D721Med (cell line): Measurements from ENCODE around the gene TEPSIN.
A peak's percentile ranks its signal among the peaks of the same experiment; 100 is the strongest.
"Not testable (repeated sequence)": the region's sequence is repeated elsewhere in the genome, so short reads cannot be mapped to it uniquely, and the experiment has no call there.

Experiments used
- DNase-seq: peaks from one replicate; pipeline ENCODE4 v3.0.0; 2011; ENCODE audit warnings: low spot score; ENCODE audit not compliant: insufficient read length
- FAIRE-seq: peaks from 2 replicates; lab custom pipeline; 2011; peaks lifted over from hg19 to GRCh38; lab: Jason Lieb, UNC
- CTCF ChIP-seq: IDR thresholded peaks from 2 replicates; pipeline ENCODE4 v1.5.1; 2012; ENCODE audit warnings: mild to moderate bottlenecking, control low read depth; ENCODE audit not compliant: insufficient read depth; ENCODE audit errors: missing control alignments

Gene TEPSIN

GRCh38 chr17:81231121-81231645 lies 7.7 kb downstream of the TEPSIN start:
- FAIRE-seq, result no peak
- DNase-seq, result no peak
- TF ChIP-seq CTCF, result no peak

- FAIRE-seq (no peak), DNase-seq (peak; percentile 82)
- TF ChIP-seq CTCF, result peak; percentile 33
Observed at GRCh38 chr17:81230043-81230820, 8.6 kb downstream of the TEPSIN start.

GRCh38 chr17:81229666-81229920 lies 9.3 kb downstream of the TEPSIN start:
- DNase-seq (no peak), FAIRE-seq (no peak)
- no peak for TF ChIP-seq CTCF

- DNase-seq (no peak), FAIRE-seq (no peak)
- TF ChIP-seq CTCF, result no peak
Observed at GRCh38 chr17:81228834-81229665, 9.8 kb downstream of the TEPSIN start.

GRCh38 chr17:81228420-81228819 lies 10.4 kb downstream of the TEPSIN start:
- DNase-seq, result no peak
- no peak for TF ChIP-seq CTCF
- FAIRE-seq, result no peak

- not testable (repeated sequence) for DNase-seq, FAIRE-seq
Observed at GRCh38 chr17:81227630-81228029, 11.2 kb downstream of the TEPSIN start.

GRCh38 chr17:81223762-81224130 lies 15.1 kb downstream of the TEPSIN start:
- TF ChIP-seq CTCF, result no peak
- FAIRE-seq (no peak), DNase-seq (no peak)
